Fibroblast of lung (primary cell): Measurements from ENCODE around the gene SLMAP. TPM values are rescaled to one million over a fixed set of nuclear protein-coding genes. Genes with fewer than 3 reads are reported as not detected.

ENCODE experiments used
- DNase-seq, 2 donors: peaks; one replicate each; pipeline versions ENCODE4 v3.0.0 to v3.0.0-alpha.2; 2010; ENCODE audit warnings: low read depth in 2 of 2
- H2AFZ ChIP-seq: 2 replicates; pipeline ENCODE4 v1.5.1; 2012; ENCODE audit warnings: low read length, control low read depth, inconsistent platforms
- H3K27ac ChIP-seq: 2 replicates; pipeline ENCODE4 v1.5.1; 2011; ENCODE audit warnings: low read length, control low read depth; ENCODE audit not compliant: insufficient read depth
- H3K27me3 ChIP-seq: 2 replicates; pipeline ENCODE4 v1.5.1; 2011; ENCODE audit warnings: mild to moderate bottlenecking, low read length; ENCODE audit not compliant: control insufficient read depth, insufficient read depth
- H3K36me3 ChIP-seq: 2 replicates; pipeline ENCODE4 v1.5.1; 2011; ENCODE audit warnings: low read length; ENCODE audit not compliant: control insufficient read depth, insufficient read depth
- H3K4me1 ChIP-seq: 2 replicates; pipeline ENCODE4 v1.5.1; 2011; ENCODE audit warnings: low read length; ENCODE audit not compliant: control insufficient read depth, insufficient read depth; ENCODE audit errors: extremely low read depth
- H3K4me2 ChIP-seq: 2 replicates; pipeline ENCODE4 v1.5.1; 2011; ENCODE audit warnings: low read length, control low read depth; ENCODE audit not compliant: insufficient read depth; ENCODE audit errors: extremely low read depth
- H3K4me3 ChIP-seq, 4 experiments: fragments of 200-600 bp in 1 of 4; sonication (generic) in 1 of 4; replicated peaks in 1 of 4; 2 replicates each; pipeline ENCODE4 v1.5.1; 2011 to 2016; ENCODE audit warnings: low read length in 4 of 4, low read depth in 3 of 4, mild to moderate bottlenecking in 3 of 4, control low read depth in 2 of 4, inconsistent platforms in 1 of 4, mixed read lengths in 1 of 4; ENCODE audit not compliant: insufficient read depth in 1 of 4; ENCODE audit errors: control extremely low read depth in 1 of 4
- H3K79me2 ChIP-seq: 2 replicates; pipeline ENCODE4 v1.5.1; 2012; ENCODE audit warnings: mild to moderate bottlenecking, low read length, inconsistent platforms; ENCODE audit not compliant: control insufficient read depth, insufficient read depth
- H3K9ac ChIP-seq: 2 replicates; pipeline ENCODE4 v1.5.1; 2011; ENCODE audit warnings: mild to moderate bottlenecking, low read length, control low read depth; ENCODE audit not compliant: insufficient read depth
- H3K9me3 ChIP-seq: 2 replicates; pipeline ENCODE4 v1.5.1; 2012; ENCODE audit warnings: low read depth, low read length; ENCODE audit not compliant: control insufficient read depth, insufficient read depth
- H4K20me1 ChIP-seq: 2 replicates; pipeline ENCODE4 v1.5.1; 2011; ENCODE audit warnings: low read length; ENCODE audit not compliant: control insufficient read depth, insufficient read depth; ENCODE audit errors: extremely low read depth
- CTCF ChIP-seq, 2 donors: IDR thresholded peaks in 1 of 2; conservative IDR thresholded peaks in 1 of 2; 1 replicate in 1 of 2; 2 replicates in 1 of 2; pipeline ENCODE4 v1.5.1; 2011 to 2012; ENCODE audit warnings: low read length in 2 of 2, control low read depth in 1 of 2, inconsistent platforms in 1 of 2, low read depth in 1 of 2, mild to moderate bottlenecking in 1 of 2
- EZH2 ChIP-seq: IDR thresholded peaks from 2 replicates; pipeline ENCODE4 v1.5.1; 2012; ENCODE audit warnings: low read length, control low read depth, mild to moderate bottlenecking; ENCODE audit errors: missing control alignments
- polyA plus RNA-seq, 2 donors: library from polyadenylated mRNA; depleted of rRNA in 1 of 2; stranded (reverse) in 1 of 2; unstranded in 1 of 2; fragments of >200 nt; gene quantifications; 2 replicates each; pipeline ENCODE4 v1.2.1, GENCODE V29; 2011 to 2012; ENCODE audit warnings: missing spikeins in 1 of 2
- total RNA-seq: library from RNA; depleted of rRNA; stranded (reverse); fragments of >200 nt; gene quantifications from 2 replicates; pipeline ENCODE4 v1.2.1, GENCODE V29; 2014

Gene SLMAP
- total and polyA plus RNA-seq, 2 donors (not counting 1 experiment from before 2014, with no cell fraction given) = 35.3 to 55.5 TPM

GRCh38 chr3:57709559-57709958 lies 46.5 kb upstream of the SLMAP start:
- H3K27me3 ChIP-seq = no peaks in the 10 kb centered on the region
- H3K4me2 ChIP-seq = no peak overlapping the region
- H3K27ac ChIP-seq = no peak overlapping the region
- H2AFZ ChIP-seq = no peak overlapping the region
- no peaks in the 10 kb centered on the region for H3K9me3 ChIP-seq
- no peaks in the 10 kb centered on the region for H3K36me3 ChIP-seq
- no peak for DNase-seq
- H3K79me2 ChIP-seq = no peaks in the 10 kb centered on the region
- H4K20me1 ChIP-seq = no peaks in the 10 kb centered on the region
- no peak overlapping the region for H3K4me3 ChIP-seq
- H3K4me1 ChIP-seq = peaks cover 2% of the 10 kb centered on the region
- TF ChIP-seq CTCF (conservative IDR thresholded peaks at IDR 0.05 in 1 of 2, IDR thresholded peaks at IDR 0.05 in 1 of 2; ENCODE audit: low read depth in 1 of 2, low read length in 2 of 2) = no peak
- TF ChIP-seq EZH2 = no peak
- no peak overlapping the region for H3K9ac ChIP-seq

- no peaks in the 10 kb centered on the region for H3K9me3 ChIP-seq
- no peak overlapping the region for H3K9ac ChIP-seq
Measured at GRCh38 chr3:57715686-57716085, 40.4 kb upstream of the SLMAP start.

GRCh38 chr3:57717205-57717868 lies 38.8 kb upstream of the SLMAP start:
- no peak for TF ChIP-seq EZH2
- TF ChIP-seq CTCF (conservative IDR thresholded peaks at IDR 0.05 in 1 of 2, IDR thresholded peaks at IDR 0.05 in 1 of 2; ENCODE audit: low read depth in 1 of 2, low read length in 2 of 2) = no peak
- H3K36me3 ChIP-seq = no peaks in the 10 kb centered on the region
- H3K4me2 ChIP-seq = no peak overlapping the region
- H3K9me3 ChIP-seq = no peaks in the 10 kb centered on the region
- no peaks in the 10 kb centered on the region for H3K4me1 ChIP-seq
- DNase-seq = no peak
- H3K27me3 ChIP-seq = no peaks in the 10 kb centered on the region
- no peak overlapping the region for H3K9ac ChIP-seq
- no peaks in the 10 kb centered on the region for H3K79me2 ChIP-seq
- no peak overlapping the region for H3K4me3 ChIP-seq
- no peak overlapping the region for H2AFZ ChIP-seq
- no peaks in the 10 kb centered on the region for H4K20me1 ChIP-seq
- H3K27ac ChIP-seq = no peak overlapping the region

More at GRCh38 chr3:57715686-57716085, 40.4 kb upstream of the SLMAP start:
- H3K27me3 ChIP-seq = no peaks in the 10 kb centered on the region
- no peak overlapping the region for H2AFZ ChIP-seq
- no peak for DNase-seq
- H3K36me3 ChIP-seq = no peaks in the 10 kb centered on the region
- no peak overlapping the region for H3K4me3 ChIP-seq
- H3K27ac ChIP-seq = no peak overlapping the region
- H4K20me1 ChIP-seq = no peaks in the 10 kb centered on the region
- TF ChIP-seq CTCF (conservative IDR thresholded peaks at IDR 0.05 in 1 of 2, IDR thresholded peaks at IDR 0.05 in 1 of 2; ENCODE audit: low read depth in 1 of 2, low read length in 2 of 2) = no peak
- TF ChIP-seq EZH2 = no peak
- no peaks in the 10 kb centered on the region for H3K4me1 ChIP-seq
- H3K79me2 ChIP-seq = no peaks in the 10 kb centered on the region
- no peak overlapping the region for H3K4me2 ChIP-seq
